GM13977 (cell line): Measurements from ENCODE around the gene CHAD.

Experiments used
- DNase-seq: peaks from one replicate; pipeline ENCODE4 v3.0.0; 2012; ENCODE audit warnings: low spot score
- in situ Hi-C: fragments of 300-500 bp; cut with MboI; formaldehyde crosslinking; loops from one replicate; pipeline ENCODE4 v1.12.0; 2022; ENCODE audit warnings: low sequenced_read_pairs, low pct_unique_long_range_greater_than_20kb, mixed read lengths, inconsistent platforms; ENCODE audit not compliant: unreplicated experiment
- TF ChIP-seq, protein P1 (sequence below): IDR thresholded peaks from 2 replicates; pipeline ENCODE4 v1.5.1; 2012; ENCODE audit warnings: mild to moderate bottlenecking, control low read depth; ENCODE audit not compliant: insufficient read depth; ENCODE audit errors: extremely low read depth, missing control alignments

The CHAD gene

GRCh38 chr17:50493744-50494143 is 25.1 kb upstream of the CHAD start:
- DNase-seq, result no peak
- TF ChIP-seq, protein P1, sequence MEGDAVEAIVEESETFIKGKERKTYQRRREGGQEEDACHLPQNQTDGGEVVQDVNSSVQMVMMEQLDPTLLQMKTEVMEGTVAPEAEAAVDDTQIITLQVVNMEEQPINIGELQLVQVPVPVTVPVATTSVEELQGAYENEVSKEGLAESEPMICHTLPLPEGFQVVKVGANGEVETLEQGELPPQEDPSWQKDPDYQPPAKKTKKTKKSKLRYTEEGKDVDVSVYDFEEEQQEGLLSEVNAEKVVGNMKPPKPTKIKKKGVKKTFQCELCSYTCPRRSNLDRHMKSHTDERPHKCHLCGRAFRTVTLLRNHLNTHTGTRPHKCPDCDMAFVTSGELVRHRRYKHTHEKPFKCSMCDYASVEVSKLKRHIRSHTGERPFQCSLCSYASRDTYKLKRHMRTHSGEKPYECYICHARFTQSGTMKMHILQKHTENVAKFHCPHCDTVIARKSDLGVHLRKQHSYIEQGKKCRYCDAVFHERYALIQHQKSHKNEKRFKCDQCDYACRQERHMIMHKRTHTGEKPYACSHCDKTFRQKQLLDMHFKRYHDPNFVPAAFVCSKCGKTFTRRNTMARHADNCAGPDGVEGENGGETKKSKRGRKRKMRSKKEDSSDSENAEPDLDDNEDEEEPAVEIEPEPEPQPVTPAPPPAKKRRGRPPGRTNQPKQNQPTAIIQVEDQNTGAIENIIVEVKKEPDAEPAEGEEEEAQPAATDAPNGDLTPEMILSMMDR, result no peak
- in situ Hi-C loops, result no loop called here

DNA sequence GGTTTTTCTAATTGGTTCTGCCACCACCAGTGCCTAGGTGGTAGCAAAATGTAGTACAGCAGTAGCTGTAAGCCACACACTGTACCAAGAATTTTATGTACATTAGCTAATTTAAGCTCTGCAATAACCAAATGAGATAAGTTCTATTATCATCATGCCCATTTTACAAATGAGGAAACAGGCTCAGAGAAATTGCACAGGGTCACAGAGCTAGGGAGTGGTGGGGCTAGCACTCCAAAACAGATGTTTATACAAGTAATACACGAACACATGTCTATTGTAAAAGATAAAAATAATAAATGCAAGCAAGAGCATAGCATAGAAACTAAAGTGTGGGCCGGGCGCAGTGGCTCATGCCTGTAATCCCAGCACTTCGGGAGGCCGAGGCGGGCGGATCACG is 23.5 kb upstream of the CHAD start:
- TF ChIP-seq, protein P1, result no peak
- in situ Hi-C loops, result no loop called here

DNA sequence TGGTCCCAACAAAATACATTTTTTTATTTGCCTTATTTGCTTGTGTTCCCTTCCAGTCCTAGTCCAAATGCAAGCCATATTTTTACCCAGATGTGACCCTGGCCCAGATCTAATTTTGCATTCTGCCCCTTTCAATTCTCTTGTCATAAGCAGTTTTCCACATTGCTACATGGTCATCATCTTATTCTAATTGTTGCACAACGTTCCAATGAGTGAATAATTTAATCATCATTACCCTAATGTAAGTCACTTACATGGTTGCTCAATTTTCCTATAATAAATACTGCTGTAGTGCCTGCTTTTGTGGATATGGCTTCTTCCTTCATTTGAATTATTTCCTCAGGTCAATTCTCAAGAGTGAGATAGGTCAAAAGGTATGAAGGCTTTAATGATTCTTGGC is 22.8 kb upstream of the CHAD start:
- in situ Hi-C loops, result no loop called here
- TF ChIP-seq, protein P1, result no peak
- no peak for DNase-seq

More for the DNA sequence above, 23.5 kb upstream of the CHAD start:
- DNase-seq, result no peak

GRCh38 chr17:50488880-50489279 is 20.2 kb upstream of the CHAD start:
- TF ChIP-seq, protein P1, result no peak
- in situ Hi-C loops, result loop anchor here (10.0 kb wide), 1 partner anchor 156 kb away; no protein-coding TSS in a partner anchor
- DNase-seq, result no peak

GRCh38 chr17:50487213-50488096 is 18.8 kb upstream of the CHAD start:
- no peak for DNase-seq
- TF ChIP-seq, protein P1, result no peak
- in situ Hi-C loops, result loop anchor here (10.0 kb wide), 1 partner anchor 157 kb away; no protein-coding TSS in a partner anchor

- in situ Hi-C loops, result loop anchor here (10.0 kb wide), 1 partner anchor 160 kb away; no protein-coding TSS in a partner anchor
- TF ChIP-seq, protein P1, result no peak
- DNase-seq, result no peak
Measured at GRCh38 chr17:50484386-50485155, 15.9 kb upstream of the CHAD start.
